Astrocyte (in vitro differentiated cells and primary cell): ENCODE results near the gene SPPL3. TPM values are rescaled to one million over a fixed set of nuclear protein-coding genes. Genes with fewer than 3 reads are reported as not detected.
"Not testable (repeated sequence)": the region's sequence is repeated elsewhere in the genome, so short reads cannot be mapped to it uniquely, and the experiment has no call there.

ENCODE experiments used
- DNase-seq: peaks from one replicate; pipeline ENCODE4 v3.0.0-alpha.2; 2010; ENCODE audit warnings: low read depth
- FAIRE-seq: peaks from 2 replicates; lab custom pipeline; 2011; peaks lifted over from hg19 to GRCh38; lab: Jason Lieb, UNC
- H2AFZ ChIP-seq: 2 replicates; pipeline ENCODE4 v1.6.0; 2012; ENCODE audit warnings: low read depth, low read length, inconsistent platforms
- H3K27ac ChIP-seq: 2 replicates; pipeline ENCODE4 v1.5.1; 2011; ENCODE audit warnings: low read depth, low read length, inconsistent platforms
- H3K27me3 ChIP-seq: 2 replicates; pipeline ENCODE4 v1.6.0; 2011; ENCODE audit warnings: low read length, inconsistent platforms; ENCODE audit not compliant: insufficient read depth
- H3K36me3 ChIP-seq: 2 replicates; pipeline ENCODE4 v1.5.1; 2011; ENCODE audit warnings: low read length, inconsistent platforms; ENCODE audit not compliant: insufficient read depth
- H3K4me1 ChIP-seq: 2 replicates; pipeline ENCODE4 v1.5.1; 2011; ENCODE audit warnings: low read length, inconsistent platforms; ENCODE audit not compliant: insufficient read depth
- H3K4me2 ChIP-seq: 2 replicates; pipeline ENCODE4 v1.6.0; 2012; ENCODE audit warnings: low read length, inconsistent platforms
- H3K4me3 ChIP-seq: 2 replicates; pipeline ENCODE4 v1.5.1; 2011; ENCODE audit warnings: low read depth, mild to moderate bottlenecking, low read length, inconsistent platforms; ENCODE audit not compliant: insufficient read depth
- H3K79me2 ChIP-seq: 2 replicates; pipeline ENCODE4 v1.6.0; 2012; ENCODE audit warnings: mild to moderate bottlenecking, low read length, inconsistent platforms; ENCODE audit not compliant: insufficient read depth
- H3K9ac ChIP-seq: 2 replicates; pipeline ENCODE4 v1.6.0; 2012; ENCODE audit warnings: mild to moderate bottlenecking, low read length, inconsistent platforms
- H3K9me3 ChIP-seq: 2 replicates; pipeline ENCODE4 v1.5.1; 2012; ENCODE audit warnings: low read depth, mild to moderate bottlenecking, low read length, inconsistent platforms; ENCODE audit not compliant: insufficient read depth
- H4K20me1 ChIP-seq: 2 replicates; pipeline ENCODE4 v1.6.0; 2012; ENCODE audit warnings: low read length, inconsistent platforms; ENCODE audit not compliant: insufficient read depth
- H3K27ac Mint-ChIP-seq: one replicate; pipeline ENCODE4 v1.8.0; 2021; ENCODE audit warnings: mild to moderate bottlenecking, mixed read lengths; ENCODE audit not compliant: unreplicated experiment
- H3K27me3 Mint-ChIP-seq: one replicate; pipeline ENCODE4 v1.8.0; 2021; ENCODE audit warnings: low read depth, mixed read lengths; ENCODE audit not compliant: unreplicated experiment
- H3K36me3 Mint-ChIP-seq: one replicate; pipeline ENCODE4 v1.8.0; 2021; ENCODE audit warnings: low read depth, mixed read lengths; ENCODE audit not compliant: unreplicated experiment
- H3K4me1 Mint-ChIP-seq: one replicate; pipeline ENCODE4 v1.8.0; 2021; ENCODE audit warnings: low read depth, mixed read lengths; ENCODE audit not compliant: unreplicated experiment
- H3K4me3 Mint-ChIP-seq: one replicate; pipeline ENCODE4 v1.8.0; 2021; ENCODE audit warnings: mild to moderate bottlenecking, moderate library complexity, mixed read lengths; ENCODE audit not compliant: unreplicated experiment
- H3K9me3 Mint-ChIP-seq: one replicate; pipeline ENCODE4 v1.8.0; 2021; ENCODE audit warnings: mild to moderate bottlenecking, mixed read lengths; ENCODE audit not compliant: unreplicated experiment
- CTCF ChIP-seq: IDR thresholded peaks from 2 replicates; pipeline ENCODE4 v1.5.1; 2011; ENCODE audit warnings: low read depth, mild to moderate bottlenecking, inconsistent platforms, low read length, moderate library complexity; ENCODE audit not compliant: insufficient read depth
- EZH2 ChIP-seq: IDR thresholded peaks from 2 replicates; pipeline ENCODE4 v1.6.1; 2012; ENCODE audit warnings: mild to moderate bottlenecking, low read length, inconsistent platforms; ENCODE audit not compliant: insufficient read depth
- total RNA-seq: library from RNA; stranded (reverse); gene quantifications from 2 replicates; pipeline ENCODE4 v1.2.1, GENCODE V29; 2021

The SPPL3 gene
- total RNA-seq, 1 donor from 2014 or later: 48.3 TPM

- FAIRE-seq: no peak
These were observed 64.7 kb downstream of the SPPL3 start for GRCh38 chr12:120839503-120839902.

GRCh38 chr12:120838629-120839383 lies 65.4 kb downstream of the SPPL3 start:
- not testable (repeated sequence) for H3K36me3 Mint-ChIP-seq, H3K27ac ChIP-seq, H2AFZ ChIP-seq, H3K4me3 ChIP-seq, H3K9me3 ChIP-seq, H3K4me3 Mint-ChIP-seq, H3K9me3 Mint-ChIP-seq, H3K27me3 Mint-ChIP-seq, H3K27me3 ChIP-seq, H3K36me3 ChIP-seq, H3K4me2 ChIP-seq, FAIRE-seq, H3K9ac ChIP-seq, DNase-seq, H3K4me1 ChIP-seq, H3K27ac Mint-ChIP-seq
- H3K4me1 Mint-ChIP-seq: peaks cover 24% of the 10 kb centered on the region
- H4K20me1 ChIP-seq: peaks cover 54% of the 10 kb centered on the region
- peaks cover 26% of the 10 kb centered on the region for H3K79me2 ChIP-seq

More at GRCh38 chr12:120839503-120839902, 64.7 kb downstream of the SPPL3 start:
- Histone ChIP-seq H3K9me3 (no peaks in the 10 kb centered on the region), H3K4me1 (no peaks in the 10 kb centered on the region), H3K27ac (no peak overlapping the region), H3K4me2 (no peak overlapping the region), H3K27me3 (no peaks in the 10 kb centered on the region), H2AFZ (no peak overlapping the region), H3K79me2 (peaks cover 29% of the 10 kb centered on the region), H3K9ac (no peak overlapping the region), H3K4me3 (no peak overlapping the region), H4K20me1 (peaks cover 53% of the 10 kb centered on the region), H3K36me3 (no peaks in the 10 kb centered on the region)
- H3K4me1 Mint-ChIP-seq: peaks cover 21% of the 10 kb centered on the region
- no peaks in the 10 kb centered on the region for H3K27me3 Mint-ChIP-seq
- no peak for DNase-seq
- H3K36me3 Mint-ChIP-seq: no peaks in the 10 kb centered on the region
- H3K4me3 Mint-ChIP-seq: no peak overlapping the region
- H3K9me3 Mint-ChIP-seq: no peaks in the 10 kb centered on the region
- no peak overlapping the region for H3K27ac Mint-ChIP-seq
- TF ChIP-seq CTCF: no peak
- no peak for TF ChIP-seq EZH2

DNA sequence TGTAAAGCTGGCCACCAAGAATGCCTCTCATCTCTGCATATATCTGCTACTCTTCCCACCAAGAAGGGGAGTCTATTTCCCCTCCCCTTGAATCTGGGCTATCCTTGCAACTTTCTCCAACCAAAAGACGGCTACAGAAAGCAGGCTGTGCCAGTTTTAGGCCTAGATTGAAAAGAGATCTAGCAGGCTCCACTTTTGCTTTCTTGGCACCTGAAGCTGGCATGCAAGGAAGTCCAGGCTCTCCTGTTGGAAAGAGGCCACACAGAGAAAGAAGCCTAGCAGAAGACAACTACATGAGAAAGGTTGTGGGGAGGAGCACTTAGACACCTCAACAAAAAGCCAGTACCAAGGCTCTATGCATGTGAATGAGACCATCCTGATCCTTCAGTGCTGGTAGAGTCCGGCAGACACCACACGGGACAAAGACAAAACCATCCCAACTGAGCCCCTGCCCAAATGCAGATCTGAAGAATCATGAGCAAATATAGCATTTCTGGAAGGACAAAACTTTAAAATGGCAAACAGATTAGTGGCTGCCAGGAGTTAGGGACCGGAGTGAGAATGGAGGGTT lies 68.0 kb downstream of the SPPL3 start:
- FAIRE-seq: no peak

More for the DNA sequence above, 68.0 kb downstream of the SPPL3 start:
- no peak overlapping the region for H3K27ac Mint-ChIP-seq
- no peak overlapping the region for H3K27ac ChIP-seq
- no peak overlapping the region for H3K4me3 ChIP-seq
- H3K9me3 ChIP-seq: no peaks in the 10 kb centered on the region
- DNase-seq: no peak
- H3K36me3 ChIP-seq: no peaks in the 10 kb centered on the region
- TF ChIP-seq EZH2: no peak
- no peak for TF ChIP-seq CTCF
- H3K4me1 ChIP-seq: no peaks in the 10 kb centered on the region
- H3K36me3 Mint-ChIP-seq: no peaks in the 10 kb centered on the region
- no peaks in the 10 kb centered on the region for H3K27me3 Mint-ChIP-seq
- no peak overlapping the region for H3K4me2 ChIP-seq
- peaks cover 66% of the 10 kb centered on the region for H4K20me1 ChIP-seq
- H2AFZ ChIP-seq: no peak overlapping the region
- no peaks in the 10 kb centered on the region for H3K9me3 Mint-ChIP-seq
- H3K4me3 Mint-ChIP-seq: no peak overlapping the region
- no peaks in the 10 kb centered on the region for H3K27me3 ChIP-seq
- H3K9ac ChIP-seq: no peak overlapping the region
- peaks cover 22% of the 10 kb centered on the region for H3K79me2 ChIP-seq
- H3K4me1 Mint-ChIP-seq: peaks cover 31% of the 10 kb centered on the region
